Fibroblast of lung (primary cell): ENCODE measurements around the gene CHDH.

Experiments used
- CTCF ChIP-seq, 2 donors: IDR thresholded peaks in 1 of 2; conservative IDR thresholded peaks in 1 of 2; 1 replicate in 1 of 2; 2 replicates in 1 of 2; pipeline ENCODE4 v1.5.1; 2011 to 2012; ENCODE audit warnings: low read length in 2 of 2, control low read depth in 1 of 2, inconsistent platforms in 1 of 2, low read depth in 1 of 2, mild to moderate bottlenecking in 1 of 2
- EZH2 ChIP-seq: IDR thresholded peaks from 2 replicates; pipeline ENCODE4 v1.5.1; 2012; ENCODE audit warnings: low read length, control low read depth, mild to moderate bottlenecking; ENCODE audit errors: missing control alignments

GRCh38 chr3:53773611-53774368 is 72.4 kb downstream of the CHDH start:
- TF ChIP-seq CTCF (conservative IDR thresholded peaks at IDR 0.05 in 1 of 2, IDR thresholded peaks at IDR 0.05 in 1 of 2; ENCODE audit: low read depth in 1 of 2, low read length in 2 of 2) (no peak), EZH2 (no peak)
